Measurements from ENCODE around the gene NHLH1.

Gene NHLH1

DNA sequence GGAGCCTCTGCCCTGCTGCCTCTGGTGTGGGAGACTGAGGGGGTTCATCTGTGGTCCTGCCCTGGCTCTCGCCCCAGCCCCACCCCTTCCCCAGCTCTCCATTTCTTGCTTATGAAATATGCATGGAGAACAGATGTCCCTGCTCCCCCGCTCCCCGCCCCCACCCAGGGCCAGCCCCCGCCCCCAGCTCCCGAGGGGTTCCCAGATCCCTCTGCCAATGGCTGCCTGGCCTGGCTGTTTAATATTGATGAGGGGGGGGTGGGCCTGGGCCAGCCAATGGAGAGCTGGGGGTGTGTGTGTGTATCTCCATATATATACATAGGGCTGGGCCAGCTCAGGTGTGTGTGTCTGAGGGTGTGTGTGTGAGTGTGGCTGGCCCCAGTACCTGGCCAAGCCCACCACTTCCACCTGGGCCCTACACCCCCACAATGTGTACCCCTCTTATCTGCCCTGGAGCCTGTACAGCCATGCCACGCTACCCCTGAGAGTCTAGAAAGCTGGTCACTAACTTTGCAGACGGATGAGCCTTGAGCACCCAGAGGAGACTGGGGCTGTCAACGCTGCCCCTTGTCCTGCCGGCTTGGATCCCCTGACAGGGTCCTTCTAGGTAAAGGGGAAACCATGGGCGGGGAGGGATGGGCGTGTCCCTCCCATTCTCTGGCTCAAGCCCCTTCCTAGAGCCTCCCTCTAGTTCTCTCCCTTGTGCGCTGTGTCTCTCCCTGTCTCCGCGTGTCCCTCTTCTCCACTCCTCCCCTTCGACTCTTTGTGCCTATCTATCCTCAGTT, at the start of gene NHLH1:
TSS of gene NHLH1 (plus strand) at position 341 of the 785 bp plus-strand sequence. CDS start 3,661 bp downstream, outside the sequence.
- DNase-seq = no peak

DNA sequence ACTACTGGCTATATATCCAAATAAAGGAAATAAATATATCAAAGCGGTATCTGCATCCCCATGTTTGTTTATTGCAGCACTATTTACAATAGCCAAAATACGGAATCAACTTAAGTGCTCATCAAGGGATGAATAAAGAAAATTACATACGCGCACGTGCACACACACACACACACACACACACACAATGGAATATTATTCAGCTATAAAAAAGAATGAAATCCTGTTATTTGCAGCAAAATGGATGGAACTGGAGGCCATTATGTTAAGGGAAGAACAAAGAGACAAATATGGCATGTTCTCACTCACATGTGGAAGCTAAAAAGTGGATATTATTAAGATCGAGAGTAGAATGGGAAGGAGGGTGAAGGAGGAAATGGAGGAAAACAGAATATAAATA, 44.0 kb upstream of the NHLH1 start:
- DNase-seq = no peak

DNA sequence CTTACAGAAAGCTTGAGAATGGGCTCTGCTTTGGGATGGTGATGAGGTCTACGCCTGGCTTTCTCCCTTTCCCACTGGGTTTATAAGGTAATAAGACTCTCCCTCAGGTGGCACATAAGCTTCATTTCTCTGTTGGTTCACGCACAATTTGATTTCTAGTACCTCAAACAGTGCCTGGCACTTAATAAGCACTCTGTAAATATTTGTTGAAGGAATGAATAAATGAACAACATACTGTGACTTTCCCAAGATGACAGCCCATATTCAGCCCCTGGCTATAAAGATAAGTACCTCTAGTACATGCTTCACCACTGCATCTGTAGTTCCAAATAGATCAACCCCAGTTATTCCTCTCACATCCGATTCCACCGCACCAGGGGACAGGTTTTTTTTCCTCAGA, 41.6 kb upstream of the NHLH1 start:
- DNase-seq = no peak

DNA sequence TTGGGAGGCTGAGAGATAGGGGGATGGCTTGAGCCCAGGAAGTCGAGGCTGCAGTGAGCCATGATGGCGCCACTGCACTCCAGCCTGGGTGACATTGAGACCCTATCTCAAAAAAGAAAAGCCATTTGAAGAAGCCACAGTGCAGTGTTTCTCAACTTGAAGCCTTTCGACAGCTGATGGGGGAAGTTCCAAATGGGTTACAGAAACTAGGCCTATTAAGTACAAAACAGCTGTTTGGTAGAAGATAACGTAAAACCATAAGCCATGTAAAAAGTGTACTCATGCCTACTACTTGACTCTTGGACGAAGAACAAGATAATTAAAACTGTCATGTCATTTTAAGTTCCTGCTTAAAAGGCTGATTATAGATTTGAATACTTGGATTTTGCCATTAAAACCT, 40.5 kb upstream of the NHLH1 start:
- no peak for DNase-seq

DNA sequence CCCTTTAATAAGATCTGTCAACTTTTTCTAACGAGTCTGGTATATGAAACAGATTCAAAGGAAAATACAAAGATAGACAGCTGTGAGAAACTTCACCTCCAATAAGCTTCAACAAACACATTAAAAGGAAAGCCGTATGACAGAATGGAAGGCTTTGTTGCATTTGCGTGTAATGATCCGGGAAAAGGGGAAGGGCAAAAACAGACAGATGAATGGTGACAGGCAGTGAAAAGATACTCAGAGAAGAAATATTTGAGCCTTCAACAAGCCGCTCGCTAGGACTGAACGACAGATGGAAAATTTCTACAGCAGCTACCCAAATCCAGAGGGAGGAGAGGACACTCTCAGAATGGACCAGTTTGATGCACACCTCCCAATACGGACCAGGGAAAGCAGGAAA, 38.7 kb upstream of the NHLH1 start:
- DNase-seq = no peak

DNA sequence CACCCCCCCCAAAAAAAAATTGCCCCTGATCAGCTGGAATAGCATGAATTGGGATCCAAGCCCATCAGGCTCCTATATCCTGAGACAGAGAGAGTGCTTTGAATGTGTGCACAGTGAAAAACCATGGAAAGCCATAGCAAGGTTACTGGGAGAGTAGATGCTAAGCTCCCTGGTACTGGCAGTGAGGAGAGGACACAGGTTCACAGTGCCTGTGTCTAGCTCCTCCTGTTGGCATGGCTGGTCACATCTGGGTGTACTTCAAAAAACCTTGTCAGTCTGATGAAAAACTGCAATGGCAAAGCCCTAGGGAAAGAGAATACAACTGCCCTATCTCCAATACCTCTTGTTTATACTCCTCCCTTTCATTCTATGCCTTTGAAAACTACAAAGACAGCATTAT, 36.8 kb upstream of the NHLH1 start:
- no peak for DNase-seq

DNA sequence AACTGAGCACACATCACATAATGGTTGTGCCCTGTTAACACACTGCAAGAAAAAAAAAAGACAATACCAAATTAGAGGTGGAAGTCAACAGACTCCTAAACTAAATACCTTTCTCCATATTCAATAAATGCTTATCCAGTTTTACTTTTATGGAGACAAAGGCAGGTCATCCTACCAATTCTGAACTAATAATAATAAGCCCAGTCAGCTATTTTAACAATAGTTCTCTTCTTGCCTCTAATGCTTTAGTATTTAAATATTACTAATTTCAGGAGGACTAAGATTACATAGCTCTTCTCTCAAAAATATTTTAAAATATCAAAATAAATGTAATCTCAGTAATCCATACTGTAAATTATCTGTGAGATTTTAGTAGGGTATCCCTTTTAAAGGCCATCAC, 34.4 kb upstream of the NHLH1 start:
- no peak for DNase-seq

DNA sequence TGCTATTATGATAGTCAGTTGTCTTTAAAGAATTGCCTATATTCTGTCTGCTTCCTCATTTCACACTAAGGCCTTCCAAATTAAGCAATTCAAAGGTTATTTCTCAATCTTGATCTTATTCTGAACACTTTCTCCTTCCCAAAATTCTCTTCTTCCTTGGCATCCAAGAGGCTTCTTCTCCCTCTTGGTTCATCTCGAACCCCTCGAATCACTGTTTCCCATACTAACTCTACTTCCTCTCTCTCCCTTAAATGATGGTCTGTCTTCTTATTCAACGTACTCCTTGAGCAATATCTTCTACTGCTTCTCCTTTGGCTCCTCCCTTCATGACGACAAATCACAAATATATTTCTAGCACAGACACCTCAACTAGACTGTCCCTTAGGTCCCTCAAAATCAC, 28.3 kb upstream of the NHLH1 start:
- DNase-seq = no peak

DNA sequence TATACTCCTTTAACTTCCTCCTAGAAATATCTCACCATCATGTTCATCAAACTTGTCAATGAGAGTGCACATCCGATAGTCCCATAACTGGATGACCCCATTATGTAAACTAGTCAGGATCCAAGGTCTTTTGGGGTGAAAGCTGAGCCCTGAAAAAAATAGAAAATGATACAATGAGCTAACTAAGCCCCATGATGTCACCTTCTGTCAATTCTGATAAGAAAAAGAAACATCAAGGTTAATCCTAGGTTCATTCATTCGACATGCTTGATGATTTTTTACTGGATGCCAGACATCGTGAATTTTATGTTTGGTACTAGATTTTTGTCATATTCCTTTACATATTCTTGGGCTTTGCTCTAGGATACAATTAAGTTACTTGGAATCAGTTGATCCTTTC, 26.7 kb upstream of the NHLH1 start:
- DNase-seq = no peak

DNA sequence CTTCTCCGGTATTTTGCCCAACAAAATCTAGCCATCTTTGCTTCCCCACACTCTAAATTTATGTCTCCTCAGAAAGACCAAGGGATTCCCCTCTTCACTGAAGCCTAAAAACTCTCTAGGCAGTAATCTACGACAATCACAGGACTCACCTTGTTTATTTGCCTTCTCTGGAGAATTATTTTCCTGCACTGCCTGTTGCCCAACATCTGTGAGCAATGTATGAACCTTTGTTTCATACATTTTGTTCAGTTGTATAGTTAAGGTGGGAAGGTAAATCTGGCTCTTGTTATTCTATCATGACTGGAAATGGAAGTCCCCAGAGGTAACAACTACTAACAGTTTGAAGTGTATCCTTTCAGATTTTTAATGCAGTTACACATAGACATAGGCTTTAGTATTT, 26.0 kb upstream of the NHLH1 start:
- no peak for DNase-seq

DNA sequence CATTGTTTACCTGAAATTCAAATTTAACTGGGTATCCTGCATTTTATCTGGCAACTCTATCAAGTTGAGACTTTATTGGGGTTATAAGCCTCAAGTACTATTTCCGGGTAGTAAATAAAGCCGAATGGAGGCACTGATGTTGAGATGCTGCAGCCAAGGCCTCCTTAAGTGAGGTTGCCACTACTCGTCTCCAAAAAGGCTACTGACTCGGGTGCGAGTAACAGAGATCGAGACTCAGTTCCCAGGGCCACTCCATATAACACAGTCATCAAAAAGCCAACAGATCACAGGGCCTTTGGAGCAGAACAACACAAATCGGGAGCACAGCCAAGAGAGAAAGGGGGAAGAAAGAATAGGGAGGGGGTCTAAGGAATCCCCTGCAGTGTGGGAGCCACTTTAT, 24.3 kb upstream of the NHLH1 start:
- DNase-seq = peak; percentile 22

DNA sequence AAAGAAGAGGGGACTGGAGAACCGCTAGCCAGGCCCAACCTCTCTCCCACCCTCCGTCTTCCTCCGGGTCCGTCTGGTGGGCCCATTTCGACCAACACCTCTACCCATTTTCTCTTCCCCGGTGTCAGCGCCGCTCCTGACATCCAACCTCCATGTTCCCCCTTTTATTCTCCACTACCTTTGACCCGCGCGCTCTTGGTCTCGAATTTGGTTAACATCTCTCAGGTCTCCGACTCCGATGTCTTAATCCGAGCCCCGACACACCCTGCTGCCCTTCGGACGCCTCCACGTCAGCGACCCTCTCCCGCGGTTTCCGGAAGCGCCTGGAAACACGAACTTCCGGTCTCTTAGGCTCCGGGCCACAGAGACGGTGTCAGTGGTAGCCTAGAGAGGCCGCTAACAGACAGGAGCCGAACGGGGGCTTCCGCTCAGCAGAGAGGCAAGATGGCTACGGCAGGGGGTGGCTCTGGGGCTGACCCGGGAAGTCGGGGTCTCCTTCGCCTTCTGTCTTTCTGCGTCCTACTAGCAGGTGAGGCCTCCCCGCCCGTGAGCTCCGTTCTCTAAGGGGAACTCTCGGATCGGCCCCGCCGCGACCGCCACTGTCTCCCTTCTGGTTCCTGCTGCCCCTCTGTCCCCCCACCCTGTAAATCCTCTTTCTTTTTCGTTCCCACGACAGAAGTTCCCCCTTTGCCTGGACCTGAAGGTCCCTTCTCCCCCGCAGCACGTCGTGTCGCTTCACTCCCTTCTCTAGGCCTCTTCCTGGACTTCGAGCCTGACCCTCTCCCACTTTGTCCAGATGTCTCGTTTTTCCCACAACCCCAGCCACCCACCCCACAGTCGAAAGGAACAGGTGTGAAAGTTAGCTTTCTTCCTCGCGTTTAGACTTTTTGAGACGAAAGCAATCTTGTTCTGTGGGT, 23.7 kb upstream of the NHLH1 start, which contains the start of the genes COPA and NCSTN:
TSS of gene COPA (minus strand) at position 298 of the 917 bp plus-strand sequence. CDS start at position 218, 80 bp downstream.
TSS of gene NCSTN (plus strand) at position 431 of the 917 bp plus-strand sequence. CDS start at position 445, 14 bp downstream.
- peak; percentile 94 for DNase-seq

DNA sequence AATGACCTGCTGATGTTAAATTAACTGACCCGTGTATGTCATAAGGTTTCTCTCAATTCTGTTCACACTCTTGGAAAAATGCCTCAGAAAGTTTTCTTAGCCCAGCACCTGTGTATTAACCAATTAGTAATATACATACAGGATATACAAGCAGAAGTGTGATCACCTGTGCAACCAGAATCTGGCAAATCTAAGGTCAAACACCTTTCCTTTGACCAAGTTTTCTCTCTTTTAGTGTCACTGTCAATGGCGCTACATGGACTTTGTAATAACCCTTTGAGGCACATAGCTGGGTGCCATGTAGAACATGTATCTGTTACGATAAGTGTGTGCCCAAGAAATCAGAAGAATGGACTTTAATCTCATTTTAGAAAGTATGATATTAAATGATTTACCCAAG, 22.6 kb upstream of the NHLH1 start:
- DNase-seq = no peak

DNA sequence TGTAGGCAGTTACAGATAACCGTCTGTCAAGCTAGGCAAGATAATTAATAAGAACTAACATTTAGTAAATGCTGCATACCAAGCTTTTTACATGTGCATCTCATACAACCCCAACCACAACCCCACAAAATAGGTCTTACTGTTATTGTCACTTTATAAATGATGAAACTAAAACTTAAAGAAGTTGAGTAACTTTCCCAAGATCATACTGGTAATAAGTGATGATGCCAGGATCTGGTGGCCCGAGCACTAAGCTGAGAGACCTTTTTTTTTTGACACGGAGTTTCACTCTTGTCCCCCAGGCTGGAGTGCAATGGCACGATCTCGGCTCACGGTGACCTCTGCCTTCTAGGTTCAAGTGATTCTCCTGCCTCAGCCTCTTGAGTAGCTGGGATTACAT, 21.9 kb upstream of the NHLH1 start:
- no peak for DNase-seq

DNA sequence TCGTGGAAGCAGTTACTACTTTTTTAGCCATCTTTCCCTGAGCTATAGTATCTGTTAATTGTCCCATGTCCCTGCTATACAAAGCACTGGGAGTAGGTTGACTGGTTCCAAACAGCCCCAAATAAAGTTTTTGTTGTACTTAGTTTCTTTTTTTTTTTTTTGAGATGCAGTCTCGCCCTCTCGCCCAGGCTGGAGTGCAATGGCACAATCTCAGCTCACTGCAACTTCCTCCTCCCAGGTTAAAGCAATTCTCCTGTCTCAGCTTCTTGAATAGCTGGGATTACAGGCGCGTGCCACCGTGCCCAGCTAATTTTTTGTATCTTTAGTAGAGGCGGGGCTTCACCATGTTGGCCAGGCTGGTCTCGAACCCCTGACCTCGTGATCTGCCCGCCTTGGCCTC, 20.4 kb upstream of the NHLH1 start:
- DNase-seq = no peak

DNA sequence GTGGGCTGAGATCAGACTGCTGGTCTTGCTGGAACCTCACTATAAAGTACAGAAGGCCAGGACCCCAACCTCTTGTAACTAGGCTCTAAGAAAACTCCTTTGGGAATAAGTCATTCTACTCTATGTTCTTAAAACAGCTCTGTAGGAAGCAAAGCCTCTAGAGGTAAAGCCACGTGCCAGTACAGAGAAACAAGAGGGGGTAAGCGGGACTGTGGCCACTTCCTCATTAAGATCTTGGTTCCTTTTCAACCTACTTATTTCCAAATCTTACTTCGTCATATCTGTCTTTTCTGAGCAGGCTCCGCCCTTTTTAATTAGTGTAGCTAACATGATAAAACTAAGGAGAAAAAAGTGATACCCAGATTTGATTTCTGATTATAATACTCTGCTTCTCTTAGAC, 19.9 kb upstream of the NHLH1 start:
- DNase-seq = no peak

DNA sequence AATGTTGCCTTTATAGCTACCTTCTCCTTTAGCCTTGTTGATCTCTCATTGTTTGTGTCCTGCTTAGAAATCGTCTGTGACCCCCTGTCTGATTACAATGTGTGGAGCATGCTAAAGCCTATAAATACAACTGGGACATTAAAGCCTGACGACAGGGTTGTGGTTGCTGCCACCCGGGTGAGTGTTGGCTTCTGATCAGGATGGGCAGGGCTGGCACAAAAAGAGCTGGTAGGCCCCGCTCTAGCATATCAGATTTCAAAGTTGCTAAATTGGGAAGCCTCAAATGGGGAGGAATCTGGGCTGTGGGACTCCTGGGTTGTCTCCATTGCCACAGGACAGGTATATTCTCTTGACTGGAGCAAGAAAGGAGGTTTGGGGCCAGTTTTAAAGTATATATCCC, 15.2 kb upstream of the NHLH1 start:
- DNase-seq = no peak

DNA sequence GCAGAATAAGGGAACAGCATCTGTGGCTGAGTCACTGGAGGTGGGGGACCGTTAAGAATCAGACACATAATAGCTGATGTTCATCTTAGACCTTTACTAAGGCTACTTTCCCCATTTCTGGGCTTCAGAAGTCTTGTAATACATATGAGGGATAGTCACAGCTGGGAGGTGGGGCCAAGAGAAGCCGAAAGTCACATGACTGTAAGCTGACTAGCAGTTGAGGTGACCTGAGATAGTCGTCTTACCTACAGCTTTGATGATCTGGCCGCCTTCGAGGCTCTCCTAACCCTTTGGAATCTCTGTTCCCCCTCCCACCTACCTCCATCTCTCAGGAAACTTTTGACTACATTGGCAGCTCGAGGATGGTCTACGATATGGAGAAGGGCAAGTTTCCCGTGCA, 14.3 kb upstream of the NHLH1 start:
- no peak for DNase-seq

DNA sequence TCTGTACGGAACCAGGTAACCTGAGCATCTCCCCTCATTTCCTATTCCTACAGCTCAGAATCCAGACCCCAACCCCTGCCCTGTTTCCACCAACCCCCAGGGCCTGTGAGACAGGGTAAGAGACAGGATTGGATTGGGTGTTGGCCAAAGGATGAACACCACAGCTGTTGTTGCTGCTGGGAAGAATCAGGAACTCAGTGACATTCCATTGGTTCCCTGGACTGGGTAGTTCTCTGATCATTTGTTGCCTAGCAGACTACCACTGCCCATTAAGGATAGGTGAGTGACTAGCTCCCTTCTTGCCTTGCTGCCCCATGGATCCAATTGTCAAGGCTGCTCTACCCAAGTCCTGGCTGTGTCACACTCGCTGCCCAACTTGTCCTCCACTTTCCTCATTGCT, 13.6 kb upstream of the NHLH1 start:
- no peak for DNase-seq

DNA sequence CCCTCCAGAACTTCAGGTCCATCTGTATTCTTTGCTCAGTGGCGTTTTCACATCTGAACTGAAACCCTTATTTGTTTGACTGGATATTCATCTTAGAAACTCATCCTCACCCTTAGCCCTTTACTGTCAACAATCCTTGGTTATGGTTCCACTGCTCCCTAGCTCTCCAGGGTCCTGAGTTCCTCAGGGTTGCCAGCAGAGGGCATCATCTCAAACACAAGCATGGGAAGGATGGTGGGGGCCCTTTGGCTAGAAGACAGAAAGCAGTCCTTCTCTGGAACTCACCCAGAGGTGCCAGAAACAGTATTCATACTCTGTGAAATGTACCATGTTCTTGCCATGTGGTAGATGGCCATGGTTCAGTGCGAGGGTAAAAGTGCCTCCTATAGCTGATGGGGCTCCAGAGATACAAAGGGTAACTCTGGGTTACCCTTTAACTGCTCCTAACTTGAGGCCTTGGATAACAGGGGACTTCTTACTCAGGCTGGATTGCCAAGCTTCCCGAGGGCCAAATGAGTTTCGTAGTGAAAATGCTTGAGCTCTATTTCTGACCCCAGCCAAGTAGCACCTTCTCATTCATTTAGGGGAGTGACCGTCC, 12.4 kb upstream of the NHLH1 start:
- peak; percentile 29 for DNase-seq

DNA sequence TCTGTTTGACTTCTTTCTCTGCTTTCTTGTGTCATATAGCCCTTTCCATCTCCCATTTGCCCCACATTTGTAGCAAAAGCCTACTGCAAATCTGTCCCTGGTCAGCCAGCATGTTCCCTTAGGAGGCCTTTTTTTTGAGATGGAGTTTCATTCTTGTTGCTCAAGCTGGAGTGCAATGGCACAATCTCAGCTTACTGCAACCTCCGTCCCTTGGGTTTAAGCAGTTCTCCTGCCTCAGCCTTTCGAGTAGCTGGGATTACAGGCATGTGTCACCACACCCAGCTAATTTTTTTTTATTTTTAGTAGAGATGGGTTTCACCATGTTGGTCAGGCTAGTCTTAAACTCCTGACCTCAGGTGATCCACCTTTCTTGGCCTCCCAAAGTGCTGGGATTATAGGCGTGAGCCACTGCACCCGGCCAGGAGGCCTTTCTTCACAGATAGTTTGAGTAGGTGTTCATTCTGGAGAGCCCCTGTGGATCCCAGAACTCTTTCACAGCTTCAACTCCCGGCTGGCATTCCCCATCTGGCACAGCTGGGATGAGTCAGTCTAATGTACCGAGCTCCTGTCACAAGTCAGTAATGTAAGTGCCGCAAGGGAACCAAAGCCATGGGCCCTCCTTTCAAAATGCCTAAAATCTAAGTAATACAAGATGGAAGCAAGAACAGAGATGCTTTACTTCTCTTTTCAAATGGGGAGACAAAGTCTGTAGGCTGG, 9.4 kb upstream of the NHLH1 start:
- DNase-seq = no peak

DNA sequence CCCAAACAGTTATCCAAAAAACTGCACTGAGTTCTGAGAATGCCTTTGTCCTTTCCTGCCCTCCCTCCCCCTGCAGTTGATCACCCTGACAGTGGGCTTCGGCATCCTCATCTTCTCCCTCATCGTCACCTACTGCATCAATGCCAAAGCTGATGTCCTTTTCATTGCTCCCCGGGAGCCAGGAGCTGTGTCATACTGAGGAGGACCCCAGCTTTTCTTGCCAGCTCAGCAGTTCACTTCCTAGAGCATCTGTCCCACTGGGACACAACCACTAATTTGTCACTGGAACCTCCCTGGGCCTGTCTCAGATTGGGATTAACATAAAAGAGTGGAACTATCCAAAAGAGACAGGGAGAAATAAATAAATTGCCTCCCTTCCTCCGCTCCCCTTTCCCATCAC, 8.8 kb upstream of the NHLH1 start:
- no peak for DNase-seq

Data from HCEC 1CT (cell line).